ENCODE data around the gene GRK4. TPM values are rescaled to one million over a fixed set of nuclear protein-coding genes. Genes with fewer than 3 reads are reported as not detected.

The GRK4 gene
- total RNA-seq, 1 experiment from 2014 or later = 3.7 TPM

DNA sequence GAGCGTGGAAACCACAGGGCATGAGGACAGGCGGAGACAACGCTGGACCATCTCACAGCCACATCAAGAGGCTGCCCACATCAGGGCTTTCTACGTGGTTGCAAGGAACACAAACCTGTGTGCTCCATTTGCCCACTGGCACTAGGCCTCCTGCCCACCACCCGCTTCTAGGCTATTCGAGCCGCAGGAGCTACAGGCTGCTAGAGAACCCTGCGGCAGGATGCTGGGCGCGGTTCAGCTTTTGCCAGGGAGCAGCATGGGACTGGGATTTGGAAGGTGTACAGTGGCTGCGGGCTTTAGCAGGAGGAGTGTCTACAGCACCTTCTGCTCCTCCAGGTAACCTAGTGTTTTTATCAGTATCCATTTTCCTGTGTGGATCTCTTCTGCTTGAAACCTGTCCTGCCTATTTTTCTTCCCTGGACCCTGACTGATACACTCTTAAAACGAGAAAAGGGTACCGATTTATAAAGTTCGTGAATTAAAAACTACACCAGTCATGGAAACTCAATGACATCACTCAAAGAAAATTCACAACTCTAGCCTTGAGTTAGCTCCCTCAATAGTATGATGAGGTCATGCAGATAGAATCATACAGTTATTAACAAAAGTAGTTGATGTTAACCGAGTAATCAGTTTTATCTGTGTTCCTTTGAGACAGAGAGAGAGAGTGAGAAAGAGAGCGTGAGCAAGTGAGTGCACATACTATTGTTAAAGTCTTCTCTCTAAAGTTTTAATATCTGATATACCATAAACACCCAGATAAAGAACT is 13.0 kb upstream of the GRK4 start:
- TF ChIP-seq, protein P1, sequence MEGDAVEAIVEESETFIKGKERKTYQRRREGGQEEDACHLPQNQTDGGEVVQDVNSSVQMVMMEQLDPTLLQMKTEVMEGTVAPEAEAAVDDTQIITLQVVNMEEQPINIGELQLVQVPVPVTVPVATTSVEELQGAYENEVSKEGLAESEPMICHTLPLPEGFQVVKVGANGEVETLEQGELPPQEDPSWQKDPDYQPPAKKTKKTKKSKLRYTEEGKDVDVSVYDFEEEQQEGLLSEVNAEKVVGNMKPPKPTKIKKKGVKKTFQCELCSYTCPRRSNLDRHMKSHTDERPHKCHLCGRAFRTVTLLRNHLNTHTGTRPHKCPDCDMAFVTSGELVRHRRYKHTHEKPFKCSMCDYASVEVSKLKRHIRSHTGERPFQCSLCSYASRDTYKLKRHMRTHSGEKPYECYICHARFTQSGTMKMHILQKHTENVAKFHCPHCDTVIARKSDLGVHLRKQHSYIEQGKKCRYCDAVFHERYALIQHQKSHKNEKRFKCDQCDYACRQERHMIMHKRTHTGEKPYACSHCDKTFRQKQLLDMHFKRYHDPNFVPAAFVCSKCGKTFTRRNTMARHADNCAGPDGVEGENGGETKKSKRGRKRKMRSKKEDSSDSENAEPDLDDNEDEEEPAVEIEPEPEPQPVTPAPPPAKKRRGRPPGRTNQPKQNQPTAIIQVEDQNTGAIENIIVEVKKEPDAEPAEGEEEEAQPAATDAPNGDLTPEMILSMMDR (conservative IDR thresholded peaks at IDR 0.05; ENCODE audit: low read depth, low read length) = no peak
- TF ChIP-seq EZH2phosphoT487 (IDR thresholded peaks at IDR 0.05; ENCODE audit: borderline replicate concordance, low read length) (no peak), EZH2 (IDR thresholded peaks at IDR 0.05; ENCODE audit: low read length, unreplicated experiment) (no peak)
- ATAC-seq (no peak), DNase-seq (no peak)
- no peak overlapping the region for H3K9ac ChIP-seq (ENCODE audit: low read length)
- CTCF ChIA-PET = no interaction called here
- no peak overlapping the region for H2AFZ ChIP-seq (ENCODE audit: low read length)
- no peaks in the 10 kb centered on the region for H3K79me2 ChIP-seq (ENCODE audit: low read length)
- H3K27ac ChIP-seq (ENCODE audit: low read length) = no peak overlapping the region
- H3K36me3 ChIP-seq (ENCODE audit: low read depth, low read length) = peaks cover 42% of the 10 kb centered on the region
- no peaks in the 10 kb centered on the region for H3K27me3 ChIP-seq (ENCODE audit: low read length)
- no peaks in the 10 kb centered on the region for H3K9me3 ChIP-seq (ENCODE audit: low read length)
- intact Hi-C loops (cut with micrococcal nuclease) = no loop called here
- no peaks in the 10 kb centered on the region for H4K20me1 ChIP-seq (ENCODE audit: low read length)
- no peak overlapping the region for H3K4me2 ChIP-seq (ENCODE audit: low read length)
- no peak overlapping the region for H3K4me3 ChIP-seq (ENCODE audit: low read length)
- no peaks in the 10 kb centered on the region for H3K9me2 ChIP-seq (replicated peaks; ENCODE audit: low read length)
- POLR2A ChIA-PET (ENCODE audit: unreplicated experiment) = no interaction called here
- no peaks in the 10 kb centered on the region for H3F3A ChIP-seq (ENCODE audit: low read length, unreplicated experiment)
- no TSS peak for BruUV-seq (replicated peaks)
- no peaks in the 10 kb centered on the region for H3K4me1 ChIP-seq (ENCODE audit: insufficient read depth, low read length)

DNA sequence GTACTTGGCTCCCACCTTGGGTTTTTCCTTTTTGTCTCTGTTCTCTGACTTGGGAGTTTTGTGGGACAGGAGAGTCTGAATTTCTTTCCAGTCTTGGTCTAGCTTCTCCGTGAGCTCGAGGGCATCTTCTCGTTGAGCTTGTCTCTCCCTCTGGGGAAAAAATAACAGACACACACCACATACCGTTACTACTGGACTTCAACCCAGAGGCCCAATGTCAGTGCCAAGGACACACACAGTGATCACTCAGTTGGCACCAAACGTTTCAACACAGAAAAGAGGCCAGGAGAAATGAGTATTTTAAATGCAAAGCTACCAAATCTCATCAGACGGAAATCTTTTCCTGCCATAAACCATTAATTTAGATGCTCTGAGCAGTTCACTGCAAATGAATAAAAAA is 9.9 kb upstream of the GRK4 start:
- DNase-seq (no peak), ATAC-seq (no peak)
- H3K4me1 ChIP-seq (ENCODE audit: insufficient read depth, low read length) = no peaks in the 10 kb centered on the region
- no peaks in the 10 kb centered on the region for H3F3A ChIP-seq (ENCODE audit: low read length, unreplicated experiment)
- no peaks in the 10 kb centered on the region for H3K9me3 ChIP-seq (ENCODE audit: low read length)
- intact Hi-C loops (cut with micrococcal nuclease) = no loop called here
- H3K9ac ChIP-seq (ENCODE audit: low read length) = no peak overlapping the region
- 0 out of 2 replicates have a peak, but pooled peaks cover 8% of the 10 kb centered on the region for H4K20me1 ChIP-seq (ENCODE audit: low read length)
- CTCF ChIA-PET = no interaction called here
- TF ChIP-seq EZH2phosphoT487 (IDR thresholded peaks at IDR 0.05; ENCODE audit: borderline replicate concordance, low read length) (no peak), EZH2 (IDR thresholded peaks at IDR 0.05; ENCODE audit: low read length, unreplicated experiment) (no peak)
- TF ChIP-seq, protein P1 (conservative IDR thresholded peaks at IDR 0.05; ENCODE audit: low read depth, low read length) = no peak
- POLR2A ChIA-PET (ENCODE audit: unreplicated experiment) = no interaction called here
- H3K79me2 ChIP-seq (ENCODE audit: low read length) = peaks cover 26% of the 10 kb centered on the region
- peaks cover 45% of the 10 kb centered on the region for H3K36me3 ChIP-seq (ENCODE audit: low read depth, low read length)
- H3K27ac ChIP-seq (ENCODE audit: low read length) = no peak overlapping the region
- no TSS peak for BruUV-seq (replicated peaks)
- no peaks in the 10 kb centered on the region for H3K27me3 ChIP-seq (ENCODE audit: low read length)
- H3K4me3 ChIP-seq (ENCODE audit: low read length) = no peak overlapping the region
- H3K4me2 ChIP-seq (ENCODE audit: low read length) = no peak overlapping the region
- H3K9me2 ChIP-seq (replicated peaks; ENCODE audit: low read length) = no peaks in the 10 kb centered on the region
- H2AFZ ChIP-seq (ENCODE audit: low read length) = no peak overlapping the region

Measured in PC-3 (cell line).